Measurements from ENCODE around the gene TRIM75.
"Not testable (repeated sequence)": the region's sequence is repeated elsewhere in the genome, so short reads cannot be mapped to it uniquely, and the experiment has no call there.

The TRIM75 gene

DNA sequence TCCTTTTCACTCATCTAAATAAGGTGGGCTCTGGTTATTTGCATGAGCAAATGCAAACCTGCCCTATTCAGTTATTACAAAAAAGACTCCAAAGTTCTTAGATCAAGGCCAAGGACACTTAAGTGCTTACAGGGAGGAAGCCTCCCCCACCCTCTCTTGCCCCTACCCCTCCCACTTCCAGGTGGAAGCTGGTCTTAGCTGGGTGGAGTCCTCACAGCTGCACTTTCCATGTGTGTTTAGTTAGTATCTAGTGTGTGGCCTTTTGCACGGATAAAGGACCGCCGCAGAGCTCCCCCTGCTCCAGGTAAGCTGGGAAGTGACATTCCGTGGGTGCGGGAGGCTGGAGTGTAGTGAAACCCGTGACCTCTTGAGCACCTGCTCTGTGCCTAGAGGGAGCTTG lies at the start of gene TRIM75:
TSS of gene TRIM75 (plus strand) at position 222 of the 400 bp plus-strand sequence. CDS start 5,282 bp downstream, outside the sequence.
- intact Hi-C loops (cut with DNase I): no loop called here
- DNase-seq: no peak

- DNase-seq: no peak
- intact Hi-C loops (cut with DNase I): no loop called here
Observed at GRCh38 chr4:165005352-165005925, 48.2 kb upstream of the TRIM75 start.

DNA sequence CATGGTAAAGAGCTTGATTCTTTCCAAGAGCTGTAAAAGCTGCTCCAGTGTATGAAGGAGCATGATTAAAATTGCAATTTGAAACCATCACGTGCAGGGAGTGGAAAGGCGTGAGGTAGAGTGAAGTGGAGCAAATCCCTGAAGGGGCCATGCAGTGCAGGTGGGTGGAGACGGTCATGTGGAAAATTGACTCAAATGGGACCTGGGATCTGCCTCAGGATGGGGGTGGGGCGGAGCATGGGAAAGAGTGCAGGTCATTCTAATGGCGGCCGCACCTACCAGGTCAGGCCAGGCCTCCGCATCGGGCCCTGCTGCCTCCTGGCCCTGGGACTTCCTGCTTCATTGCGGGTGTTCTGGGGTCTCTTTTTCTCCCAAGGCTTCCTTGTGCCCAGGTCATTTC lies 47.2 kb upstream of the TRIM75 start:
- intact Hi-C loops (cut with DNase I): no loop called here
- no peak for DNase-seq

GRCh38 chr4:165006886-165007285 lies 46.8 kb upstream of the TRIM75 start:
- intact Hi-C loops (cut with DNase I): no loop called here
- DNase-seq: no peak

GRCh38 chr4:165009493-165010227 lies 44.0 kb upstream of the TRIM75 start:
- DNase-seq: no peak
- intact Hi-C loops (cut with DNase I): no loop called here

GRCh38 chr4:165010487-165010886 lies 43.2 kb upstream of the TRIM75 start:
- no peak for DNase-seq
- intact Hi-C loops (cut with DNase I): no loop called here

- no peak for DNase-seq
- intact Hi-C loops (cut with DNase I): no loop called here
Observed at GRCh38 chr4:165010991-165011390, 42.7 kb upstream of the TRIM75 start.

- no peak for DNase-seq
- intact Hi-C loops (cut with DNase I): no loop called here
Observed at GRCh38 chr4:165011403-165011802, 42.3 kb upstream of the TRIM75 start.

DNA sequence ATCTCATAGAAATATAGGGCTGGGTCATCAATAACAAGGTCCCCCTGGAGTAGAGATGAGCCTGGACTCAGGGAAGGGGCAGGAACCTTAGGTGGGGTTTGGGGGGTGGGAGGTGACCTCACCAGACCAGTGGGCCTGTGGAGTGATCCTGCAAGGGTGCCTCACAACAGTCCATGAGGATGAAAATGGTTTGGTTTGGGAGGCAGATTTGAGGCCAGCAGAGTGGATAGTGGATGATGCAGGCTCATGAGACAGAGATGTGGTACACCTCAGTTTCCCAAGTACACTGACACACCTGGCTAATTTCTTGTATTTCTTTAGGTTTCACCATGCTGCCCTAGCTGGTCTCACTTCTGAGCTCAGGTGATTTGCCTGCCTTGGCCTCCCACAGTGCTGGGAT lies 40.0 kb upstream of the TRIM75 start:
- DNase-seq: no peak
- intact Hi-C loops (cut with DNase I): no loop called here

DNA sequence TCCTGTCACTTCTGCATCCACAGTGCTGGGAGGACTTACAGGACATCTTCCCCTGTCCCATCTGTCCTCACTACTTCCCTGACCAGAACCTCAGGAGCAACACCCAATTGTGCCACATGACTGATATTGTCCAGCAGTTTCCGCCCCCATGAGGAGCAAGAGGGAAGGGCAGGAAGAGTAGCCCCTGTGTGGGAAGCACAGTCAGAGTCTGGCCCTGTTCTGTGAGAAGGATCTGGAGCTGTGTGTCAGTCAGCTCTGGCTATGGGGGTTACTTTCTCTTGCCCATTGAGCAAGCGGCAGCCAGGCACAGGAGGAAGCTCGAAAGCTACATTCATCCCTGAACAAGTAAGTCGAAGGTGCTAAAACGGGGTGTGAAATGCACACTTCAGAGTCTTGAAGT lies 36.7 kb upstream of the TRIM75 start:
- DNase-seq: no peak
- intact Hi-C loops (cut with DNase I): no loop called here

DNA sequence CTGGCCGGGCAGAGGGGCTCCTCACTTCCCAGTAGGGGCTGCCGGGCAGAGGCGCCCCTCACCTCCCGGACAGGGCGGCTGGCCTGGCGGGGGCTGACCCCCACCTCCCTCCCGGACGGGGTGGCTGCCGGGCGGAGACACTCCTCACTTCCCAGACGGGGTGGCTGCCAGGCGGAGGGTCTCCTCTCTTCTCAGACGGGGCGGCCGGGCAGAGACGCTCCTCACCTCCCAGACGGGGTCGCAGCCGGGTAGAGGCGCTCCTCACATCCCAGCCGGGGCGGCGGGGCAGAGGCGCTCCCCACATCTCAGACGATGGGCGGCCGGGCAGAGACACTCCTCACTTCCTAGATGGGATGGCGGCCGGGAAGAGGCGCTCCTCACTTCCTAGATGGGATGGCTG lies 33.7 kb upstream of the TRIM75 start:
- DNase-seq; intact Hi-C loops (cut with DNase I): not testable (repeated sequence)

GRCh38 chr4:165025782-165026181 lies 27.9 kb upstream of the TRIM75 start:
- intact Hi-C loops (cut with DNase I); DNase-seq: not testable (repeated sequence)

DNA sequence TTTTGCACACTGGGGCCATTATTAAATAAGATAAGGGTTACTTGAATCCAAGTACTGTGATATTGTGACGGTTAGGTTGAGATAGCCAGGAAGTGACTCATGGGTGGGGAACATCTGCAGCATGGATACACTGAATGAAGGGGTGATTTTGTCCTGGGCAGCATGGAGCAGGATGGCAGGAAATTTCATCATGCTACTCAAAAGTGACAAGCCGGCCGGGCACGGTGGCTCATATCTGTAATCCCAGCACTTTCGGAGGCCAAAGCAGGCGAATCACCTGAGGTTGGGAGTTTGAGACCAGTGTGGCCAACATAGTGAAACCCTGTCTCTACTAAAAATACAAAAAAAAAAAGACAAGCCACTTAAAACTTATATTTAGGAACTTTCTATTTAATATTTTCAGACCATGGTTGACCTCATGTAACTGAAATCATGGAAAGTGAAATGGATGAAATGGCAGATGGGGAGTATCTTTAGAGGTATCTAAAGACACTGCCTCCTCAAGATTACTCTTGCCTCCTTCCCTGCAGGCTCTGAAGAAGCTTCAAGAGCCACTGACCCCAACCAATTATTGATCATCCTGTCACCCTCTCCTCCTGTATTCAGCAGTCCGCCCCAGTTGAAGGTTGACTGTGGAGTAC lies 25.8 kb upstream of the TRIM75 start:
- DNase-seq: peak in 19 of 42 donors; percentile 5 to 67 (median 31)
- intact Hi-C loops (cut with DNase I): no loop called here

- intact Hi-C loops (cut with DNase I): no loop called here
- no peak for DNase-seq
Observed at GRCh38 chr4:165031436-165032211, 22.0 kb upstream of the TRIM75 start, which contains the start of gene TRIM60. TSS of gene TRIM60 (plus strand) at chr4:165031999. CDS start at chr4:165040073, 8,074 bp downstream.

DNA sequence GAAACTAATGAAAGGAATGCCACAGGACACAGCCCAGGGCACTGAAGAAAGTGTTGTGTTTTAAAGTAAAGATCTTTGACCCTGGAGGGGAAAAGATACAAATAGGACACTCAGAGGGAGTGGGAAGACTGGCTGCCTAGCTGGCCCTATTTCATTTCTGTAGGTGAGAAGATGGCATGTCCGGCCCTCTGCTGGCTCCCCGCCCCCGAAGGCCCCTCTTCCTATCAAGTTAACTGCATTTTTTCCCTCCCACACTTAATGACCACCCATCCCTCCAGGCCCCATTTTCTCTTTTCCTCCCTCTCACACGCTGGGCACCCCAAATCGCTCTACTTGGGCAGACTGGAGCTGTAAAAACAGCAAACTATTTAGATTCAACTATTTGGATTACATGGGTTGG lies 5.5 kb upstream of the TRIM75 start:
- no peak for DNase-seq
- intact Hi-C loops (cut with DNase I): no loop called here

DNA sequence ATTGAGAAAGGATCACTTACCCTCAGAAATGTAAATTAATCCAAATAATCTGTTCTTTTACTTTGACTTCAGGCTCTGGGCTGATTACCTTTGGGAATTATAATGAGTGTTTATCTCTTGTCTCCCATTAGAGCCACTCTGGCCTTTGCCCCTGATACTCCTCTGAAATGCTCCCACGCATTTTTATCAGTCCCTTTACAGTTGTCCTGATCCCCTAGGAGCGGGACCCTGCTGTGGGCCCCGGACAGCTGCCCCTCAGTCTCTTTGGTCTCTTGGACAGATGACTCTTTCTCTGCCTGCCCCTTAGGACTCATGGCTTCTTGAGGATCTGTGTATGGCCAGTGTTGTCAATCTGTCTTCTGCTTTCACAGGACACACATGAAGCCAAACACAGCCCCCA lies 1.0 kb upstream of the TRIM75 start:
- intact Hi-C loops (cut with DNase I): no loop called here

GRCh38 chr4:165055601-165056000 lies 1.9 kb downstream of the TRIM75 start:
- intact Hi-C loops (cut with DNase I): no loop called here
- DNase-seq: no peak

More for the DNA sequence above, 1.0 kb upstream of the TRIM75 start:
- DNase-seq: no peak

DNA sequence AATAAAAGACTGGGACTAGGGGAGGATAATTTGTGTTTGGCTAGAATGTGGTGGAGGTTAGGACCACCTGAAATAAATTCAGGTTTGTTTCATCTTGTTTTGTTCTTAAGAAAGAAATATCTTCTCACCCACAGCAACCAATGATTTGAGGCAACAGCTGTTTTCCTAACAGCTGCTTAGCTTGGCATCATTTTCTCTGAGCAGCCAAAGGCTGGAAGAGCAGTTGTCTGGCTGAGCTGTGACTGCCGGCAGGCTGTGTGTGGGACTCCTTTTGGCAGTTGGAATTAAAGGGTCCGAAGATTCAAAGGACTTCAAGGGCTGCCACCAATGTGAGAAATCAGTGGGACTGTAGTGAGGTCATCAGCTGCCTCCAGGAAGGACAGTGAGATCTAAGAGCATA lies 5.0 kb downstream of the TRIM75 start:
- intact Hi-C loops (cut with DNase I): no loop called here
- peak in 5 of 42 donors; percentile 3 to 41 (median 8) for DNase-seq

DNA sequence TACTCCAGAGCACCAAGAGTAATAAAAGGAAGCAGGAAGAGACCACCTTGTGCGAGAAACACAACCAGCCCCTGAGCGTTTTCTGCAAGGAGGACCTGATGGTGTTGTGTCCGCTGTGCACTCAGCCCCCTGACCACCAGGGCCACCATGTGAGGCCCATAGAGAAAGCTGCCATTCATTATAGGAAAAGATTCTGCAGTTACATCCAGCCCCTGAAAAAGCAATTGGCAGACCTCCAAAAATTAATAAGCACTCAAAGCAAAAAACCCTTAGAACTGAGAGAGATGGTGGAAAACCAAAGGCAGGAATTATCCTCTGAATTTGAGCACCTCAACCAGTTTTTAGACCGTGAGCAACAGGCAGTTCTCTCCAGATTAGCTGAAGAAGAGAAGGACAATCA lies 5.7 kb downstream of the TRIM75 start:
- peak in 2 of 42 donors; percentile 13 to 36 for DNase-seq
- intact Hi-C loops (cut with DNase I): no loop called here

GRCh38 chr4:165060938-165061337 lies 7.3 kb downstream of the TRIM75 start:
- DNase-seq: peak in 3 of 42 donors; percentile 19 to 34 (median 27)
- intact Hi-C loops (cut with DNase I): no loop called here
